HG03045 (cell line): ENCODE results near the gene TM6SF1.
"Not testable (repeated sequence)": the region's sequence is repeated elsewhere in the genome, so short reads cannot be mapped to it uniquely, and the experiment has no call there.

Experiments
- ATAC-seq: cut with Tn5 transposase; IDR thresholded peaks from one replicate; pipeline ENCODE4 v1.9.1; 2021; ENCODE audit warnings: mild to moderate bottlenecking, moderate library complexity; ENCODE audit not compliant: unreplicated experiment

TM6SF1 gene

GRCh38 chr15:83087576-83087975 is 19.9 kb upstream of the TM6SF1 start:
- ATAC-seq, result no peak

- ATAC-seq, result no peak
These were observed 18.6 kb upstream of the TM6SF1 start for GRCh38 chr15:83088876-83089275.

- ATAC-seq, result no peak
These were observed 17.0 kb upstream of the TM6SF1 start for GRCh38 chr15:83090465-83090864.

- ATAC-seq, result not testable (repeated sequence)
These were observed 15.5 kb upstream of the TM6SF1 start for GRCh38 chr15:83091965-83092308.

- ATAC-seq, result no peak
These were observed 15.0 kb upstream of the TM6SF1 start for GRCh38 chr15:83092309-83092976.

- no peak for ATAC-seq
These were observed 12.9 kb upstream of the TM6SF1 start for GRCh38 chr15:83094583-83094982.

- no peak for ATAC-seq
These were observed 9.4 kb upstream of the TM6SF1 start for GRCh38 chr15:83098079-83098478.

GRCh38 chr15:83099290-83099689 is 8.2 kb upstream of the TM6SF1 start:
- ATAC-seq, result no peak

- ATAC-seq, result no peak
These were observed 7.3 kb upstream of the TM6SF1 start for GRCh38 chr15:83100097-83100646.

- no peak for ATAC-seq
These were observed 5.1 kb upstream of the TM6SF1 start for GRCh38 chr15:83102346-83102745.

GRCh38 chr15:83104141-83104540 is 3.3 kb upstream of the TM6SF1 start:
- ATAC-seq, result no peak

- ATAC-seq, result no peak
These were observed 2.0 kb upstream of the TM6SF1 start for GRCh38 chr15:83105440-83105839.

GRCh38 chr15:83107841-83108181 is 366 bp downstream of the TM6SF1 start:
- no peak for ATAC-seq

- ATAC-seq, result no peak
These were observed 1.1 kb downstream of the TM6SF1 start for GRCh38 chr15:83108266-83109219.

GRCh38 chr15:83109532-83109931 is 2.1 kb downstream of the TM6SF1 start:
- no peak for ATAC-seq

- ATAC-seq, result no peak
These were observed 2.9 kb downstream of the TM6SF1 start for GRCh38 chr15:83110381-83110780.

GRCh38 chr15:83111149-83111548 is 3.7 kb downstream of the TM6SF1 start:
- no peak for ATAC-seq

GRCh38 chr15:83112233-83112955 is 4.9 kb downstream of the TM6SF1 start:
- no peak for ATAC-seq

- no peak for ATAC-seq
These were observed 5.5 kb downstream of the TM6SF1 start for GRCh38 chr15:83112956-83113299.

GRCh38 chr15:83113881-83114674 is 6.6 kb downstream of the TM6SF1 start:
- ATAC-seq, result no peak

- ATAC-seq, result no peak
These were observed 7.4 kb downstream of the TM6SF1 start for GRCh38 chr15:83114856-83115255.
